K562 (cell line): ENCODE results near the gene ENTPD6. TPM values are rescaled to one million over a fixed set of nuclear protein-coding genes. Genes with fewer than 3 reads are reported as not detected.

Source experiments
- E2F4 ChIP-seq: sonication (generic); formaldehyde crosslinking; IDR thresholded peaks from 2 replicates; pipeline ENCODE4 v1.8.0; 2022; ENCODE audit warnings: mild to moderate bottlenecking, low read depth, missing genetic modification reagents
- E4F1 ChIP-seq: fragments of 250-450 bp; sonication (Bioruptor Pico); IDR thresholded peaks from 2 replicates; pipeline ENCODE4 v1.5.0; 2021; ENCODE audit warnings: mild to moderate bottlenecking, borderline replicate concordance
- MITF ChIP-seq: IDR thresholded peaks from 2 replicates; pipeline ENCODE4 v1.6.1; 2014; ENCODE audit warnings: antibody characterized with exemption
- TAF1 ChIP-seq: IDR thresholded peaks from 2 replicates; pipeline ENCODE4 v1.6.1; 2011; ENCODE audit warnings: mild to moderate bottlenecking, low read length, moderate library complexity; ENCODE audit not compliant: insufficient read depth, control insufficient read depth, severe bottlenecking; ENCODE audit errors: extremely low read depth
- TARDBP ChIP-seq: fragments of 450-650 bp; IDR thresholded peaks from 2 replicates; pipeline ENCODE4 v1.6.1; 2016
- polyA plus RNA-seq, 8 experiments: library from polyadenylated mRNA; depleted of rRNA in 4 of 8; stranded (reverse) in 5 of 8; unstranded in 3 of 8; fragments of >200 nt; fragmentation: Nextera tagmentation in 2 of 8; fragmentation: Illumina TruSeq in 1 of 8; extraction: Ambion mirVana in 2 of 8; extraction: Trizol in 1 of 8; gene quantifications; 2 replicates each; pipeline versions ENCODE4 v1.2.1 to v1.2.3, GENCODE V29; 2011 to 2014; ENCODE audit warnings: inconsistent platforms in 1 of 8, missing spikeins in 1 of 8
- total RNA-seq, 7 experiments: library from RNA; depleted of rRNA in 6 of 7; stranded (reverse); fragments of >200 nt in 6 of 7; fragmentation: Illumina TruSeq in 2 of 7; extraction: Trizol in 2 of 7; gene quantifications; 2 replicates each; pipeline versions ENCODE4 v1.2.1 to v1.2.3, GENCODE V29; 2011 to 2021; ENCODE audit warnings: low replicate concordance in 1 of 7
- TF ChIP-seq, protein P1 (sequence below): fragments of 150-350 bp; IDR thresholded peaks from 2 replicates; pipeline ENCODE4 v1.6.1; 2014; ENCODE audit warnings: low read depth, mild to moderate bottlenecking, low read length, borderline replicate concordance
- TF ChIP-seq, protein P2 (sequence below): fragments of 200-600 bp; sonication (generic); IDR thresholded peaks from one replicate; pipeline ENCODE4 v1.6.1; 2012; ENCODE audit warnings: mild to moderate bottlenecking, low read depth, low read length, inconsistent platforms

ENTPD6 gene
- total and polyA plus RNA-seq, 9 of the 15 experiments (the other 6 are each of a cell fraction or from before 2014, with no cell fraction given), result 0.82 to 36.8 (median 22.4) TPM

GRCh38 chr20:25273046-25273445 lies 77.5 kb downstream of the ENTPD6 start (continued):
- TF ChIP-seq, protein P1, sequence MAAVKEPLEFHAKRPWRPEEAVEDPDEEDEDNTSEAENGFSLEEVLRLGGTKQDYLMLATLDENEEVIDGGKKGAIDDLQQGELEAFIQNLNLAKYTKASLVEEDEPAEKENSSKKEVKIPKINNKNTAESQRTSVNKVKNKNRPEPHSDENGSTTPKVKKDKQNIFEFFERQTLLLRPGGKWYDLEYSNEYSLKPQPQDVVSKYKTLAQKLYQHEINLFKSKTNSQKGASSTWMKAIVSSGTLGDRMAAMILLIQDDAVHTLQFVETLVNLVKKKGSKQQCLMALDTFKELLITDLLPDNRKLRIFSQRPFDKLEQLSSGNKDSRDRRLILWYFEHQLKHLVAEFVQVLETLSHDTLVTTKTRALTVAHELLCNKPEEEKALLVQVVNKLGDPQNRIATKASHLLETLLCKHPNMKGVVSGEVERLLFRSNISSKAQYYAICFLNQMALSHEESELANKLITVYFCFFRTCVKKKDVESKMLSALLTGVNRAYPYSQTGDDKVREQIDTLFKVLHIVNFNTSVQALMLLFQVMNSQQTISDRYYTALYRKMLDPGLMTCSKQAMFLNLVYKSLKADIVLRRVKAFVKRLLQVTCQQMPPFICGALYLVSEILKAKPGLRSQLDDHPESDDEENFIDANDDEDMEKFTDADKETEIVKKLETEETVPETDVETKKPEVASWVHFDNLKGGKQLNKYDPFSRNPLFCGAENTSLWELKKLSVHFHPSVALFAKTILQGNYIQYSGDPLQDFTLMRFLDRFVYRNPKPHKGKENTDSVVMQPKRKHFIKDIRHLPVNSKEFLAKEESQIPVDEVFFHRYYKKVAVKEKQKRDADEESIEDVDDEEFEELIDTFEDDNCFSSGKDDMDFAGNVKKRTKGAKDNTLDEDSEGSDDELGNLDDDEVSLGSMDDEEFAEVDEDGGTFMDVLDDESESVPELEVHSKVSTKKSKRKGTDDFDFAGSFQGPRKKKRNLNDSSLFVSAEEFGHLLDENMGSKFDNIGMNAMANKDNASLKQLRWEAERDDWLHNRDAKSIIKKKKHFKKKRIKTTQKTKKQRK, result no peak
- TF ChIP-seq, protein P2, sequence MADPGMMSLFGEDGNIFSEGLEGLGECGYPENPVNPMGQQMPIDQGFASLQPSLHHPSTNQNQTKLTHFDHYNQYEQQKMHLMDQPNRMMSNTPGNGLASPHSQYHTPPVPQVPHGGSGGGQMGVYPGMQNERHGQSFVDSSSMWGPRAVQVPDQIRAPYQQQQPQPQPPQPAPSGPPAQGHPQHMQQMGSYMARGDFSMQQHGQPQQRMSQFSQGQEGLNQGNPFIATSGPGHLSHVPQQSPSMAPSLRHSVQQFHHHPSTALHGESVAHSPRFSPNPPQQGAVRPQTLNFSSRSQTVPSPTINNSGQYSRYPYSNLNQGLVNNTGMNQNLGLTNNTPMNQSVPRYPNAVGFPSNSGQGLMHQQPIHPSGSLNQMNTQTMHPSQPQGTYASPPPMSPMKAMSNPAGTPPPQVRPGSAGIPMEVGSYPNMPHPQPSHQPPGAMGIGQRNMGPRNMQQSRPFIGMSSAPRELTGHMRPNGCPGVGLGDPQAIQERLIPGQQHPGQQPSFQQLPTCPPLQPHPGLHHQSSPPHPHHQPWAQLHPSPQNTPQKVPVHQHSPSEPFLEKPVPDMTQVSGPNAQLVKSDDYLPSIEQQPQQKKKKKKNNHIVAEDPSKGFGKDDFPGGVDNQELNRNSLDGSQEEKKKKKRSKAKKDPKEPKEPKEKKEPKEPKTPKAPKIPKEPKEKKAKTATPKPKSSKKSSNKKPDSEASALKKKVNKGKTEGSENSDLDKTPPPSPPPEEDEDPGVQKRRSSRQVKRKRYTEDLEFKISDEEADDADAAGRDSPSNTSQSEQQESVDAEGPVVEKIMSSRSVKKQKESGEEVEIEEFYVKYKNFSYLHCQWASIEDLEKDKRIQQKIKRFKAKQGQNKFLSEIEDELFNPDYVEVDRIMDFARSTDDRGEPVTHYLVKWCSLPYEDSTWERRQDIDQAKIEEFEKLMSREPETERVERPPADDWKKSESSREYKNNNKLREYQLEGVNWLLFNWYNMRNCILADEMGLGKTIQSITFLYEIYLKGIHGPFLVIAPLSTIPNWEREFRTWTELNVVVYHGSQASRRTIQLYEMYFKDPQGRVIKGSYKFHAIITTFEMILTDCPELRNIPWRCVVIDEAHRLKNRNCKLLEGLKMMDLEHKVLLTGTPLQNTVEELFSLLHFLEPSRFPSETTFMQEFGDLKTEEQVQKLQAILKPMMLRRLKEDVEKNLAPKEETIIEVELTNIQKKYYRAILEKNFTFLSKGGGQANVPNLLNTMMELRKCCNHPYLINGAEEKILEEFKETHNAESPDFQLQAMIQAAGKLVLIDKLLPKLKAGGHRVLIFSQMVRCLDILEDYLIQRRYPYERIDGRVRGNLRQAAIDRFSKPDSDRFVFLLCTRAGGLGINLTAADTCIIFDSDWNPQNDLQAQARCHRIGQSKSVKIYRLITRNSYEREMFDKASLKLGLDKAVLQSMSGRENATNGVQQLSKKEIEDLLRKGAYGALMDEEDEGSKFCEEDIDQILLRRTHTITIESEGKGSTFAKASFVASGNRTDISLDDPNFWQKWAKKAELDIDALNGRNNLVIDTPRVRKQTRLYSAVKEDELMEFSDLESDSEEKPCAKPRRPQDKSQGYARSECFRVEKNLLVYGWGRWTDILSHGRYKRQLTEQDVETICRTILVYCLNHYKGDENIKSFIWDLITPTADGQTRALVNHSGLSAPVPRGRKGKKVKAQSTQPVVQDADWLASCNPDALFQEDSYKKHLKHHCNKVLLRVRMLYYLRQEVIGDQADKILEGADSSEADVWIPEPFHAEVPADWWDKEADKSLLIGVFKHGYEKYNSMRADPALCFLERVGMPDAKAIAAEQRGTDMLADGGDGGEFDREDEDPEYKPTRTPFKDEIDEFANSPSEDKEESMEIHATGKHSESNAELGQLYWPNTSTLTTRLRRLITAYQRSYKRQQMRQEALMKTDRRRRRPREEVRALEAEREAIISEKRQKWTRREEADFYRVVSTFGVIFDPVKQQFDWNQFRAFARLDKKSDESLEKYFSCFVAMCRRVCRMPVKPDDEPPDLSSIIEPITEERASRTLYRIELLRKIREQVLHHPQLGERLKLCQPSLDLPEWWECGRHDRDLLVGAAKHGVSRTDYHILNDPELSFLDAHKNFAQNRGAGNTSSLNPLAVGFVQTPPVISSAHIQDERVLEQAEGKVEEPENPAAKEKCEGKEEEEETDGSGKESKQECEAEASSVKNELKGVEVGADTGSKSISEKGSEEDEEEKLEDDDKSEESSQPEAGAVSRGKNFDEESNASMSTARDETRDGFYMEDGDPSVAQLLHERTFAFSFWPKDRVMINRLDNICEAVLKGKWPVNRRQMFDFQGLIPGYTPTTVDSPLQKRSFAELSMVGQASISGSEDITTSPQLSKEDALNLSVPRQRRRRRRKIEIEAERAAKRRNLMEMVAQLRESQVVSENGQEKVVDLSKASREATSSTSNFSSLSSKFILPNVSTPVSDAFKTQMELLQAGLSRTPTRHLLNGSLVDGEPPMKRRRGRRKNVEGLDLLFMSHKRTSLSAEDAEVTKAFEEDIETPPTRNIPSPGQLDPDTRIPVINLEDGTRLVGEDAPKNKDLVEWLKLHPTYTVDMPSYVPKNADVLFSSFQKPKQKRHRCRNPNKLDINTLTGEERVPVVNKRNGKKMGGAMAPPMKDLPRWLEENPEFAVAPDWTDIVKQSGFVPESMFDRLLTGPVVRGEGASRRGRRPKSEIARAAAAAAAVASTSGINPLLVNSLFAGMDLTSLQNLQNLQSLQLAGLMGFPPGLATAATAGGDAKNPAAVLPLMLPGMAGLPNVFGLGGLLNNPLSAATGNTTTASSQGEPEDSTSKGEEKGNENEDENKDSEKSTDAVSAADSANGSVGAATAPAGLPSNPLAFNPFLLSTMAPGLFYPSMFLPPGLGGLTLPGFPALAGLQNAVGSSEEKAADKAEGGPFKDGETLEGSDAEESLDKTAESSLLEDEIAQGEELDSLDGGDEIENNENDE, result no peak
- TF ChIP-seq E2F4 (CRISPR knock-in tag), result no peak
- TF ChIP-seq E4F1 (CRISPR knock-in tag), result no peak
- TF ChIP-seq TAF1, result no peak
- TF ChIP-seq TARDBP, result no peak
- TF ChIP-seq MITF, result no peak
